Karpas-422 (cell line): ENCODE measurements around the gene SLC49A4. TPM values are rescaled to one million over a fixed set of nuclear protein-coding genes. Genes with fewer than 3 reads are reported as not detected.

ENCODE experiments used
- DNase-seq: peaks from one replicate; pipeline ENCODE4 v3.0.0-alpha.2; 2015
- H2AFZ ChIP-seq: fragments of 200-600 bp; sonication (generic); 2 replicates; pipeline ENCODE4 v1.6.1; 2014; ENCODE audit warnings: antibody characterized with exemption, low read length, mixed read lengths
- H3K27ac ChIP-seq: fragments of 200-600 bp; sonication (generic); 2 replicates; pipeline ENCODE4 v1.5.1; 2014; ENCODE audit warnings: mild to moderate bottlenecking, low read length, moderate library complexity
- H3K27me3 ChIP-seq: fragments of 200-600 bp; sonication (generic); 2 replicates; pipeline ENCODE4 v1.6.1; 2014; ENCODE audit warnings: low read length, mixed read lengths
- H3K36me3 ChIP-seq: fragments of 200-600 bp; sonication (generic); 2 replicates; pipeline ENCODE4 v1.6.1; 2014; ENCODE audit warnings: low read length, mixed read lengths; ENCODE audit not compliant: insufficient read depth
- H3K4me1 ChIP-seq: fragments of 200-600 bp; sonication (generic); 2 replicates; pipeline ENCODE4 v1.6.1; 2014; ENCODE audit warnings: mild to moderate bottlenecking, low read length, mixed read lengths
- H3K4me2 ChIP-seq: fragments of 200-600 bp; sonication (generic); 2 replicates; pipeline ENCODE4 v1.6.1; 2014; ENCODE audit warnings: low read length, low read depth, mild to moderate bottlenecking; ENCODE audit not compliant: poor library complexity, severe bottlenecking
- H3K4me3 ChIP-seq: fragments of 200-600 bp; sonication (generic); 2 replicates; pipeline ENCODE4 v1.5.1; 2014; ENCODE audit warnings: mild to moderate bottlenecking, antibody characterized with exemption, low read length, mixed read lengths
- H3K79me2 ChIP-seq: fragments of 200-600 bp; sonication (generic); 2 replicates; pipeline ENCODE4 v1.6.1; 2014; ENCODE audit warnings: mild to moderate bottlenecking, low read length, mixed read lengths
- H3K9ac ChIP-seq: fragments of 200-600 bp; sonication (generic); 2 replicates; pipeline ENCODE4 v1.6.0; 2014; ENCODE audit warnings: low read length
- H3K9me2 ChIP-seq: fragments of 200-600 bp; sonication (generic), shearing (Covaris generic); replicated peaks from 2 replicates; pipeline ENCODE4 v1.6.0; 2014; ENCODE audit warnings: mild to moderate bottlenecking, low read length, moderate library complexity; ENCODE audit not compliant: insufficient read depth
- H3K9me3 ChIP-seq: fragments of 300-700, 200-600 bp; sonication (generic); 2 replicates; pipeline ENCODE4 v1.6.1; 2014; ENCODE audit warnings: low read length, mixed read lengths
- H4K20me1 ChIP-seq: fragments of 200-600 bp; sonication (generic); 2 replicates; pipeline ENCODE4 v1.6.1; 2014; ENCODE audit warnings: mild to moderate bottlenecking, antibody characterized with exemption, low read length, low read depth; ENCODE audit not compliant: insufficient read depth
- total RNA-seq: library from RNA; depleted of rRNA; stranded (reverse); fragments of >200 nt; shearing (Covaris generic); gene quantifications from 2 replicates; pipeline ENCODE4 v1.2.3, GENCODE V29; 2014; ENCODE audit warnings: low replicate concordance

The SLC49A4 gene
- total RNA-seq, 1 experiment from 2014 or later: 6.4 TPM

DNA sequence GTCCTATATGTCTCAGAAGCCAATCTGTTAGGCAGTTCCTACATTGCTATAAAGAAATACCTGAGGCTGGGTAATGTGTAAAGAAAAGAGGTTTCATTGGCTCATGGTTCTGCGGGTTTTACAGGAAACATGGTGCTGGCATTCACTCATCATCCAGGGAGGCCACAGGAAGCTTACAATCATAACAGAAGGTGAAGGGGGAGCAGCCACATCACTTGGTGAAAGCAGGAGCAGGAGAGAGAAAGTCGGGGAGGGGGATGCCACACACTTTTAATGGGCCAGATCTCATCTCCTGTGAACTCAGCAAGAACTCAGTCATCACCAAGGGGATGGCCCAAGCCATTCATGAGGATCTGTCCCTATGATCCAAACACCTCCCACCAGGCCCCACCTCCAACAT lies 9.1 kb downstream of the SLC49A4 start:
- Histone ChIP-seq H3K4me3 (no peak overlapping the region), H3K27me3 (no peaks in the 10 kb centered on the region), H3K4me1 (no peaks in the 10 kb centered on the region), H3K9me3 (no peaks in the 10 kb centered on the region), H4K20me1 (no peaks in the 10 kb centered on the region), H3K9ac (no peak overlapping the region), H3K79me2 (0 out of 2 replicates have a peak, but pooled peaks cover 3% of the 10 kb centered on the region), H3K27ac (no peak overlapping the region), H3K36me3 (0 out of 2 replicates have a peak, but pooled peaks cover 4% of the 10 kb centered on the region), H2AFZ (no peak overlapping the region), H3K4me2 (no peak overlapping the region), H3K9me2 (no peaks in the 10 kb centered on the region)
- no peak for DNase-seq

DNA sequence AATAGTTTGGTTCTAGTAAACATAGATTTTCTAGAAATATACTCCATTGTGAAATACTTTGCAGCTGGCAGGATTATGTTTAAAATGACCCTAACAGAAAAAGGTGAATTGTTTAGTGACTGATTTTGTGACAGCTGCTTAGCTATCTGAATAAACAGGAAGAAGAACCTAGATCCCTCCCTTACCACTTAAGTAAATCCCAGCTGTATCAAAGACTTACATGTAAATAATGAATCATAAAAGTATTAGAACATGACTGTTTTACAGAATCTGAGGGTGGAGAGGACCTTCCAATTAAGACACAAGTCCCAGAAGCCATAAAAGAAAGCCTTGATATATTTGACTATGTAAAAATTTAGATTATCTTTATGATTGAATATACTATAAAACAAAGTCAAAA lies 15.9 kb downstream of the SLC49A4 start:
- Histone ChIP-seq H3K9me2 (no peaks in the 10 kb centered on the region), H2AFZ (no peak overlapping the region), H3K9ac (no peak overlapping the region), H3K27ac (no peak overlapping the region), H3K9me3 (no peaks in the 10 kb centered on the region), H3K27me3 (no peaks in the 10 kb centered on the region), H3K4me3 (no peak overlapping the region), H3K4me2 (no peak overlapping the region), H3K79me2 (no peaks in the 10 kb centered on the region), H3K4me1 (peaks cover 18% of the 10 kb centered on the region), H3K36me3 (0 out of 2 replicates have a peak, but pooled peaks cover 7% of the 10 kb centered on the region), H4K20me1 (no peaks in the 10 kb centered on the region)
- no peak for DNase-seq

DNA sequence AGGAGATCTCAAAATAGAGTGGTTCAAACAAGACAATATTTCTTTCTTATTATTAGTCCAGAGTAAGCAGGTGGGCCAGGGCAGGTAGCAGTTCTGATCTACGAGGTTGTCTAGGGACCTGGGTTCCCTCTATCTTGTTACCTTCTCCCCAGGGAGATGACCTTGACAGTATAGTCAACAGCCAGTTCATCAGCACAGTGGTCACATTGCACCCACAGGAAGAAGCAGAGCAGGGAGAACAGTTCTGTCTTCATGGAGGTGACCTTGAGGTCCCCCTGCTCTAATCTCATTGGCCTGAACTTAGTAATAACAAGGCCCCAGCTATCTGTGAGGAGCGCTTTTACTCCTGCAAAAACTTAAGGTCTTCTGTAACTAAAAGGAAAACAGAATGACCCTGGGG lies 21.7 kb downstream of the SLC49A4 start:
- 0 out of 2 replicates have a peak, but pooled peaks cover 3% of the 10 kb centered on the region for H3K36me3 ChIP-seq
- H4K20me1 ChIP-seq: no peaks in the 10 kb centered on the region
- DNase-seq: no peak
- no peak overlapping the region for H2AFZ ChIP-seq
- H3K4me2 ChIP-seq: no peak overlapping the region
- no peaks in the 10 kb centered on the region for H3K27me3 ChIP-seq
- no peaks in the 10 kb centered on the region for H3K9me3 ChIP-seq
- H3K27ac ChIP-seq: no peak overlapping the region
- no peaks in the 10 kb centered on the region for H3K9me2 ChIP-seq
- peaks cover 10% of the 10 kb centered on the region for H3K4me1 ChIP-seq
- no peak overlapping the region for H3K4me3 ChIP-seq
- H3K79me2 ChIP-seq: no peaks in the 10 kb centered on the region
- no peak overlapping the region for H3K9ac ChIP-seq

DNA sequence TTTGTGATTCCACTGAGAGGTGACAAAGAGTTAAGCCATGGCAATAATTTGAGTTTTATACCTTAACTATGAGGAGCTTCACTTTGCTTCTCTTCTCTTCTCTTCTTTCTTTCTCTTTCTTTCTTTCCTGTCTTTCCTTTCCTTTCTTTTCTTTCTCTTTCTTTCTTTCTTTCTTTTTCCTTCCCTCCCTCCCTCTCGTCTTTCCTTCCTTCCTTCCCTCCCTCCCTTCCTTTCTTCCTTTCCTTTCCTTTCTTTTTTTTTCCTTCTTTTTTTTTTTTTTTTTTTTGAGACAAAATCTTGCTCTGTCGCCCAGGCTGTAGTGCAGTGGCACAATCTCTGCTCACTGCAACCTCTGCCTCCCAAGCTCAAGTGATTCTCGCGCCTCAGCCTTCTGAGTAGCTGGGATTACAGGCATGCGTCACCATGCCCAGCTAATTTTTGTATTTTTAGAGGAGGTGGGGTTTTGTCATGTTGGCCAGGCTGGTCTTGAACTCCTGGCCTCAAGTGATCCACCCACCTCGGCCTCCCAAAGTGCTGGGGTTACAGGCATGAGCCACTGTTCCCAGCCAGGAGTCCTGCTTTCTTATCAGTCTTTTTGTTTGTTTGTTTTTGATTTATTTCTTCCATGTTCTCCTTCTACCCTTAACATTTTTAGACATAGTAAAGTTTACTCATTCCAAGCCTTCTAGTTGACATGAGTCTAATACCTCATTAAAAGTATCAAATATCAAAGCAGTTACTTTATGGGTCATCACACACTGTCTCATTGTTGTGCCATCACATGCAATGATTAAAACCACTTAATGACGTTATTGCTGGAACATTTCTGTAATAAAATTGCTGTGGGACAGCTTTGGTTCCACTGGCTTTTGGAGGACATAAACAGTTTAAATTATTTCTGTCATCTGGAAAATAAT lies 29.9 kb downstream of the SLC49A4 start:
- H2AFZ ChIP-seq: no peak overlapping the region
- no peaks in the 10 kb centered on the region for H4K20me1 ChIP-seq
- no peak overlapping the region for H3K27ac ChIP-seq
- H3K9ac ChIP-seq: no peak overlapping the region
- no peak for DNase-seq
- H3K4me2 ChIP-seq: no peak overlapping the region
- no peaks in the 10 kb centered on the region for H3K9me3 ChIP-seq
- H3K9me2 ChIP-seq: no peaks in the 10 kb centered on the region
- peaks cover 15% of the 10 kb centered on the region for H3K36me3 ChIP-seq
- H3K4me3 ChIP-seq: no peak overlapping the region
- H3K79me2 ChIP-seq: peaks cover 2% of the 10 kb centered on the region; the same call in 1 of the 2 replicates
- no peaks in the 10 kb centered on the region for H3K27me3 ChIP-seq
- no peaks in the 10 kb centered on the region for H3K4me1 ChIP-seq

DNA sequence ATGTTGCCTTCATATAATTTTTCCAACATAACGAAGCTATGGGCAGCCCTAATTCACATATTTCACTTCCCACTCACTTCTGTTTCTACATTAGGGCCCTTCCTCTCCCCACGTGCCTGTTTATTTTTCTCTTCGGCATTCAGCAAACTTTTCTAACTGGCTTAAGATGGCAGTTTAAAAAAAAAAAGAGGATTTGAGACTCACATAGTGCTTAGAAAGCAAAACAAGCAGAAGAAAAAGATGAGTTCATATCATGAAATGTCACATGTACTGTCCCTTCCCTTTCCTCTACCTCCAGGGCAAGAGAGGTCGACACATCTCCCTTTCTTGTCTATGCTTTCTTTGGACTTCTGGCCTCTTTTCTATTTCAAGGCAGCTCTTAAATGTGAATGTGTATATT lies 30.6 kb downstream of the SLC49A4 start:
- Histone ChIP-seq H3K79me2 (peaks cover 2% of the 10 kb centered on the region; the same call in 1 of the 2 replicates), H3K4me1 (no peaks in the 10 kb centered on the region), H4K20me1 (no peaks in the 10 kb centered on the region), H3K9me3 (no peaks in the 10 kb centered on the region), H3K9me2 (no peaks in the 10 kb centered on the region), H3K9ac (no peak overlapping the region), H3K4me2 (no peak overlapping the region), H2AFZ (no peak overlapping the region), H3K4me3 (no peak overlapping the region), H3K36me3 (peaks cover 15% of the 10 kb centered on the region), H3K27ac (no peak overlapping the region), H3K27me3 (no peaks in the 10 kb centered on the region)
- DNase-seq: no peak

DNA sequence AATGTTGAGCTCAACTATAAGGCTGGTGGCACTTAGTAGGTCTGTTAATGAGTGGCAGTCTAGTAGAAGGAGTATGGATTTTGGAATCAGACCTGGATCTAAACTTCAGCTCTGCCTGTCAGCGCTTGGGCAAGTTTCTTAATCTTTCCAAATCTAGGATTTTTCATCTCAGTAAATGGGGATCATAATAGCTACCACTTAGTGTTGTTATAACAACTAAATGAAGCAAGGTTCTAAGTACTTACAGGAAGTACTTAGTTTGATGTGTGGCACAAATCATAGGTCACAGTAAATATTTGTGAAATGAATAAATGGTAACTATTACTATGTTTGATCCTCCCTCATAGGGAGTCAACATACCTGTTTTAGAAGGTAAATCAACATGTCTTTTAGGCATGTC lies 31.4 kb downstream of the SLC49A4 start:
- Histone ChIP-seq H3K36me3 (peaks cover 15% of the 10 kb centered on the region), H3K4me1 (no peaks in the 10 kb centered on the region), H3K9ac (no peak overlapping the region), H3K9me3 (no peaks in the 10 kb centered on the region), H3K9me2 (no peaks in the 10 kb centered on the region), H2AFZ (no peak overlapping the region), H4K20me1 (no peaks in the 10 kb centered on the region), H3K4me2 (no peak overlapping the region), H3K27me3 (no peaks in the 10 kb centered on the region), H3K27ac (no peak overlapping the region), H3K79me2 (peaks cover 2% of the 10 kb centered on the region; the same call in 1 of the 2 replicates), H3K4me3 (no peak overlapping the region)
- no peak for DNase-seq

DNA sequence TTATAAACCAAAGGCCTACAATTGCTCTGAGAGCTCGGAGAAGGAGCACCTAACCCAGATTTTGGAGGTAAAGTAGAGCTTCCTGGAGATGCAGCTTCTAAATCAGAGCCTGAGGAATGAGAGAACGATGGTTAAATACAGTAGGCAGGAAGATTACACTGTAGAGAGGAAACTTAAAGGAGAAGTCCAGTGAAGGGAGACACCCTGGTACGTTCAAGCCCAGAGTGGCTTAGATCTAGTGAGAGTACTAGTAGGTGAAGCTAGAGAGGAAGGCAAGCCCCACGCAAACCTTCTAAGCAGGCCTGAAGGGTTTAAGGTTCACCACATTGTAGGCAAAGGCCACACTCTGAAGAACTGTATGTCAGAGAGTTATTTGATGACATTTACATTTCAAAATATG lies 33.4 kb downstream of the SLC49A4 start:
- Histone ChIP-seq H4K20me1 (no peaks in the 10 kb centered on the region), H3K36me3 (peaks cover 15% of the 10 kb centered on the region), H3K4me1 (no peaks in the 10 kb centered on the region), H2AFZ (no peak overlapping the region), H3K9me2 (no peaks in the 10 kb centered on the region), H3K79me2 (peaks cover 2% of the 10 kb centered on the region; the same call in 1 of the 2 replicates), H3K9ac (no peak overlapping the region), H3K27me3 (no peaks in the 10 kb centered on the region), H3K4me2 (no peak overlapping the region), H3K9me3 (no peaks in the 10 kb centered on the region), H3K27ac (no peak overlapping the region), H3K4me3 (no peak overlapping the region)
- DNase-seq: no peak

DNA sequence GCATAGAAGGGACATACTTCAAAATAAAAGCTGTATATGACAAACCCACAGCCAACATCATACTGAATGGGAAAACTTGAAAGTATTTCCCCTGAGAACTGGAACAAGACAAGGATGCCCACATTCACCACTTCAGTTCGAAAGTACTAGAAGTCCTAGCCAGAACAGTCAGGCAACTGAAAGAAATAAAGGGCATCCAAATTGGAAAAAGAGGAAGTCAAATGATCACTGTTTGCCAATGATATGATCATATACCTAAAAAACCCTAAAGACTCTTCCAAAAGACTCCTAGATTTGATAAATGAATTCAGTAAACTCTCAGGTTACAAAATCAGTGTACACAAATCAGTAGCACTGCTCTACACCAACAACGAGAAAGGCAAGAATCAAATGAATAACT lies 40.7 kb downstream of the SLC49A4 start:
- no peak for DNase-seq
- Histone ChIP-seq H3K4me3 (no peak overlapping the region), H3K36me3 (no peaks in the 10 kb centered on the region), H3K27me3 (no peaks in the 10 kb centered on the region), H3K27ac (no peak overlapping the region), H3K9me3 (no peaks in the 10 kb centered on the region), H3K4me1 (no peaks in the 10 kb centered on the region), H4K20me1 (no peaks in the 10 kb centered on the region), H3K4me2 (no peak overlapping the region), H3K9ac (no peak overlapping the region), H3K79me2 (no peaks in the 10 kb centered on the region), H3K9me2 (no peaks in the 10 kb centered on the region), H2AFZ (no peak overlapping the region)
